Stomach smooth muscle (tissue), 2 donors: ENCODE measurements around the gene LACTB.

Experiments used
- H3K27ac ChIP-seq: one replicate; pipeline ENCODE4 v1.7.0; 2013; ENCODE audit warnings: mild to moderate bottlenecking, low read length, inconsistent platforms
- H3K27me3 ChIP-seq, 2 donors: one replicate each; pipeline ENCODE4 v1.7.0; 2013; ENCODE audit warnings: low read length in 2 of 2; ENCODE audit not compliant: insufficient read depth in 2 of 2, control insufficient read depth in 1 of 2
- H3K36me3 ChIP-seq, 2 donors: one replicate each; pipeline ENCODE4 v1.7.0; 2013; ENCODE audit warnings: low read length in 2 of 2; ENCODE audit not compliant: control insufficient read depth in 2 of 2, insufficient read depth in 2 of 2
- H3K4me1 ChIP-seq: one replicate; pipeline ENCODE4 v1.7.0; 2013; ENCODE audit warnings: low read length; ENCODE audit not compliant: control insufficient read depth, insufficient read depth
- H3K4me3 ChIP-seq, 2 donors: one replicate each; pipeline ENCODE4 v1.7.0; 2013; ENCODE audit warnings: low read length in 2 of 2
- H3K9ac ChIP-seq, 2 donors: one replicate each; pipeline ENCODE4 v1.7.0; 2013; ENCODE audit warnings: low read length in 2 of 2, mild to moderate bottlenecking in 1 of 2
- H3K9me3 ChIP-seq, 2 donors: one replicate each; pipeline ENCODE4 v1.7.0; 2013; ENCODE audit warnings: low read length in 2 of 2; ENCODE audit not compliant: control insufficient read depth in 2 of 2
- donor health status: healthy.
- donor health status: Pancreatic carcinoma.

Gene LACTB

GRCh38 chr15:63126726-63127125, 5.1 kb downstream of the LACTB start:
- Histone ChIP-seq H3K9ac (no peak overlapping the region), H3K36me3 (peaks cover 0 to 2% of the 10 kb centered on the region in 2 donors), H3K4me1 (no peaks in the 10 kb centered on the region), H3K9me3 (no peaks in the 10 kb centered on the region), H3K27me3 (no peaks in the 10 kb centered on the region), H3K27ac (no peak overlapping the region), H3K4me3 (no peak overlapping the region)

- Histone ChIP-seq H3K27ac (no peak overlapping the region), H3K9ac (no peak overlapping the region), H3K27me3 (no peaks in the 10 kb centered on the region), H3K4me1 (peaks cover 4% of the 10 kb centered on the region), H3K9me3 (no peaks in the 10 kb centered on the region), H3K36me3 (peaks cover 2 to 3% of the 10 kb centered on the region in 2 donors), H3K4me3 (no peak overlapping the region)
Measured at GRCh38 chr15:63133786-63134185, 12.1 kb downstream of the LACTB start.

GRCh38 chr15:63134245-63134985, 12.8 kb downstream of the LACTB start:
- H3K36me3 ChIP-seq, result peaks cover 2 to 3% of the 10 kb centered on the region in 2 donors
- H3K9ac ChIP-seq, result no peak overlapping the region
- H3K4me3 ChIP-seq, result no peak overlapping the region
- no peaks in the 10 kb centered on the region for H3K27me3 ChIP-seq
- no peak overlapping the region for H3K27ac ChIP-seq
- peaks cover 4% of the 10 kb centered on the region for H3K4me1 ChIP-seq
- H3K9me3 ChIP-seq, result no peaks in the 10 kb centered on the region

- Histone ChIP-seq H3K36me3 (peaks cover 2 to 3% of the 10 kb centered on the region in 2 donors), H3K9me3 (no peaks in the 10 kb centered on the region), H3K4me1 (peaks cover 4% of the 10 kb centered on the region), H3K27ac (no peak overlapping the region), H3K9ac (no peak overlapping the region), H3K27me3 (no peaks in the 10 kb centered on the region), H3K4me3 (no peak overlapping the region)
Measured at GRCh38 chr15:63135281-63135680, 13.6 kb downstream of the LACTB start.

GRCh38 chr15:63135804-63136203, 14.1 kb downstream of the LACTB start:
- peaks cover 4% of the 10 kb centered on the region for H3K4me1 ChIP-seq
- no peak overlapping the region for H3K27ac ChIP-seq
- peaks cover 2 to 3% of the 10 kb centered on the region in 2 donors for H3K36me3 ChIP-seq
- H3K27me3 ChIP-seq, result no peaks in the 10 kb centered on the region
- no peak overlapping the region for H3K9ac ChIP-seq
- H3K9me3 ChIP-seq, result no peaks in the 10 kb centered on the region
- no peak overlapping the region for H3K4me3 ChIP-seq

- peaks cover 4% of the 10 kb centered on the region for H3K4me1 ChIP-seq
- no peak overlapping the region for H3K9ac ChIP-seq
- H3K27ac ChIP-seq, result no peak overlapping the region
- peaks cover 2 to 9% of the 10 kb centered on the region in 2 donors for H3K36me3 ChIP-seq
- no peaks in the 10 kb centered on the region for H3K9me3 ChIP-seq
- H3K27me3 ChIP-seq, result no peaks in the 10 kb centered on the region
- no peak overlapping the region for H3K4me3 ChIP-seq
Measured at GRCh38 chr15:63136742-63137141, 15.1 kb downstream of the LACTB start.

- no peak overlapping the region for H3K27ac ChIP-seq
- H3K27me3 ChIP-seq, result no peaks in the 10 kb centered on the region
- no peaks in the 10 kb centered on the region for H3K4me1 ChIP-seq
- peaks cover 7 to 9% of the 10 kb centered on the region in 2 donors for H3K36me3 ChIP-seq
- H3K9me3 ChIP-seq, result no peaks in the 10 kb centered on the region
- H3K4me3 ChIP-seq, result no peak overlapping the region
- H3K9ac ChIP-seq, result no peak overlapping the region
Measured at GRCh38 chr15:63140936-63141335, 19.3 kb downstream of the LACTB start.

- no peaks in the 10 kb centered on the region for H3K9me3 ChIP-seq
- no peak overlapping the region for H3K27ac ChIP-seq
- no peaks in the 10 kb centered on the region for H3K4me1 ChIP-seq
- H3K9ac ChIP-seq, result no peak overlapping the region
- peaks cover 9 to 13% of the 10 kb centered on the region in 2 donors for H3K36me3 ChIP-seq
- H3K27me3 ChIP-seq, result no peaks in the 10 kb centered on the region
- H3K4me3 ChIP-seq, result no peak overlapping the region
Measured at GRCh38 chr15:63145426-63145825, 23.8 kb downstream of the LACTB start.

- no peaks in the 10 kb centered on the region for H3K4me1 ChIP-seq
- no peaks in the 10 kb centered on the region for H3K27me3 ChIP-seq
- no peak overlapping the region for H3K4me3 ChIP-seq
- H3K9ac ChIP-seq, result no peak overlapping the region
- no peaks in the 10 kb centered on the region for H3K9me3 ChIP-seq
- no peak overlapping the region for H3K27ac ChIP-seq
- H3K36me3 ChIP-seq, result peaks cover 6 to 13% of the 10 kb centered on the region in 2 donors
Measured at GRCh38 chr15:63146684-63147083, 25.0 kb downstream of the LACTB start.

GRCh38 chr15:63151665-63152064, 30.0 kb downstream of the LACTB start:
- Histone ChIP-seq H3K9ac (no peak overlapping the region), H3K27ac (no peak overlapping the region), H3K4me3 (no peak overlapping the region), H3K27me3 (no peaks in the 10 kb centered on the region), H3K9me3 (no peaks in the 10 kb centered on the region), H3K36me3 (peaks cover 16 to 17% of the 10 kb centered on the region in 2 donors), H3K4me1 (no peaks in the 10 kb centered on the region)

- peaks cover 9 to 17% of the 10 kb centered on the region in 2 donors for H3K36me3 ChIP-seq
- peaks cover 6% of the 10 kb centered on the region for H3K4me1 ChIP-seq
- H3K27me3 ChIP-seq, result no peaks in the 10 kb centered on the region
- no peak overlapping the region for H3K27ac ChIP-seq
- no peaks in the 10 kb centered on the region for H3K9me3 ChIP-seq
- H3K4me3 ChIP-seq, result peak overlapping the region; percentile 40 to 97
- H3K9ac ChIP-seq, result no peak overlapping the region
Measured at GRCh38 chr15:63155486-63155885, 33.8 kb downstream of the LACTB start.
